Measurements from ENCODE around the gene ZFP28.

The ZFP28 gene

DNA sequence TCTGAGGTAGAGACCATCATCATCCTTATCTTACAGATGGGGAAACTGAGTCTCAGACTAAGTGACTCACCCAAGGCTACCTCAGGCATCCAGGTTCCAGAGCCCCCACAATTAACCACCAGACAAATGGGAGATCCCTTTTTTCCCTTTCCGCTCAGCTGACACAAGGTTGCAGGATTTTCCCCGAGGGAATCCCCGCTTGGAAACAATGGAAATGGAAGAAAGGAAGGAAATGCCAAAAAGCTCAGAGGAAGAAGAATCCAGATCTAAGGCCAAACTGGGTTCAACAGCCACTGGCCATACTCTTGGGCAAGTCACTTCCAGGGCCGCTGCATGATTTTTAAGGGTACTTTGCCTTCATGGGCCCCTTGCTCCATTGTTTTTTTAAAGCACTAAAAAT lies 57.9 kb downstream of the ZFP28 start:
- no peak for DNase-seq

GRCh38 chr19:56597696-56598095 lies 58.9 kb downstream of the ZFP28 start:
- DNase-seq, result no peak

DNA sequence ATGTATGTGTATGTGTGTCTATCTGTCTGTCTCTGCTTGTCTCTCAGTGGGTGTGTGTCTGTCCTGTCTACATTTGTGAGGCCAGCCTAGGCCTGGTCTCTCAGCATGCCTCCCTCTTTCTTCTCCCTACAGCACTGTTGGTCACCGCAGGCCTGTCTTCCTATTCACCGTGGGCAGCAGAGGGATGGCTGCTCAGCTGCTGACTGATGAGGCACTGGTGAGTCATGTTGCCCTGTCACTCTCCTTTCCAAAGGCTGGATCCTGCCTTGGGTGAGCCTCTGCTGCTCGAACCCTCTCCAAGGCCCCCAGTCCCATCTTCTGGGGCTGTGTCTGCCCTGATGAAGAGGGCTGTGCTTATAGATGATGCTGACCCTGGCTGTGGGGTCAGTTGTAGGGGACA lies 62.6 kb downstream of the ZFP28 start:
- DNase-seq, result no peak

DNA sequence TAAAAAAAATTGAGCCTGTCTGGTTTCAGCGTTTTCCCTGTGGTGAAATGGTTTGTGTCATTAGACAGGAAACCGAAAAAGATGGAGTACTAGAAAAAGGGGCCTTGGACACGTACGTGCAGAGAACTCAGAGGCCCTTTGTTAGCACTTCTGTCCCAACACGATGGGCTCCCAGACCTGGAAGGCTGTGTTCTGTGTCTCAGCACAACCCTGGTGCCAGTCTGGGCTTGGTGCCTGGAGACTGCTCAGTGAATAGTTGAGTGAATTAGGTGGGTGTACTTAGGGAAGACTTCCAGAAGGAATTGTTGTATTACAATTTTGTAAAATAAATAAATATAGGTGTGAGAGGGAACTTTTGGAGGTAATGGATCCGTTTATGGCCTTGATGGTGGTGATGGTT lies 65.1 kb downstream of the ZFP28 start:
- no peak for DNase-seq

Data from stimulated activated CD4-positive, alpha-beta T cell treated with anti-CD3 and anti-CD28 coated beads, Interleukin-4, amount 100 ng/mL, for 4 hours (primary cell).